GM12872 (cell line): Measurements from ENCODE around the gene GSTT2.

ENCODE experiments used
- CTCF ChIP-seq: IDR thresholded peaks from 3 replicates; pipeline ENCODE4 v1.5.1; 2011; ENCODE audit warnings: low read depth, mild to moderate bottlenecking, low read length, moderate library complexity; ENCODE audit not compliant: insufficient read depth

Gene GSTT2

GRCh38 chr22:24008381-24009226 is 28.7 kb downstream of the GSTT2 start:
- no peak for TF ChIP-seq CTCF

- no peak for TF ChIP-seq CTCF
Observed at GRCh38 chr22:24009227-24010017, 29.5 kb downstream of the GSTT2 start.

GRCh38 chr22:24010018-24010391 is 30.1 kb downstream of the GSTT2 start:
- TF ChIP-seq CTCF: no peak

GRCh38 chr22:24011735-24012068 is 31.8 kb downstream of the GSTT2 start:
- no peak for TF ChIP-seq CTCF

- no peak for TF ChIP-seq CTCF
Observed at GRCh38 chr22:24016156-24016555, 36.2 kb downstream of the GSTT2 start.

GRCh38 chr22:24021304-24021703 is 41.4 kb downstream of the GSTT2 start:
- no peak for TF ChIP-seq CTCF

- TF ChIP-seq CTCF: no peak
Observed at GRCh38 chr22:24023204-24023789, 43.4 kb downstream of the GSTT2 start.
